ENCODE results near the gene ELMO1. TPM values are rescaled to one million over a fixed set of nuclear protein-coding genes. Genes with fewer than 3 reads are reported as not detected.

The ELMO1 gene
- total and polyA plus RNA-seq, 9 donors = 8.9 to 48.9 (median 28.0) TPM

GRCh38 chr7:37482505-37482904 is 33.8 kb upstream of the ELMO1 start:
- intact Hi-C loops (cut with DNase I) = no loop called here
- 48 to 65% (median 62%) methylated on average over 1 of the region's 1 CpG for WGBS, 3 donors

GRCh38 chr7:37481722-37482288 is 33.1 kb upstream of the ELMO1 start:
- Histone ChIP-seq H3K36me3 (no peaks in the 10 kb centered on the region), H3K9me3 (no peaks in the 10 kb centered on the region), H3K4me3 (no peak overlapping the region), H3K4me1 (ENCODE audit: insufficient read depth) (no peaks in the 10 kb centered on the region), H3K27ac (no peak overlapping the region), H3K27me3 (no peaks in the 10 kb centered on the region)
- 87 to 90% (median 89%) methylated on average over 5 of the region's 5 CpGs for WGBS, 3 donors
- intact Hi-C loops (cut with DNase I) = no loop called here
- no peak for TF ChIP-seq CTCF (IDR thresholded peaks at IDR 0.05)
- no peak for DNase-seq

More at GRCh38 chr7:37482505-37482904, 33.8 kb upstream of the ELMO1 start:
- H3K4me1 ChIP-seq (ENCODE audit: insufficient read depth) = no peaks in the 10 kb centered on the region
- DNase-seq = no peak
- H3K36me3 ChIP-seq = no peaks in the 10 kb centered on the region
- no peak overlapping the region for H3K4me3 ChIP-seq
- no peaks in the 10 kb centered on the region for H3K9me3 ChIP-seq
- H3K27ac ChIP-seq = no peak overlapping the region
- no peaks in the 10 kb centered on the region for H3K27me3 ChIP-seq
- no peak for TF ChIP-seq POLR2A (IDR thresholded peaks at IDR 0.05)
- no peak for TF ChIP-seq CTCF (IDR thresholded peaks at IDR 0.05)
- no peak for TF ChIP-seq EP300 (IDR thresholded peaks at IDR 0.05)

GRCh38 chr7:37481154-37481553 is 32.5 kb upstream of the ELMO1 start:
- intact Hi-C loops (cut with DNase I) = no loop called here
- H3K27ac ChIP-seq = no peak overlapping the region
- TF ChIP-seq POLR2A (IDR thresholded peaks at IDR 0.05) = no peak
- DNase-seq = no peak
- no peaks in the 10 kb centered on the region for H3K4me1 ChIP-seq (ENCODE audit: insufficient read depth)
- no peaks in the 10 kb centered on the region for H3K27me3 ChIP-seq
- no peaks in the 10 kb centered on the region for H3K9me3 ChIP-seq
- WGBS, 3 donors = 80 to 85% (median 83%) methylated on average over 5 of the region's 5 CpGs
- H3K4me3 ChIP-seq = no peak overlapping the region
- no peaks in the 10 kb centered on the region for H3K36me3 ChIP-seq

- DNase-seq = no peak
Observed at GRCh38 chr7:37480041-37481031, 31.7 kb upstream of the ELMO1 start.

More at GRCh38 chr7:37480041-37481031, 31.7 kb upstream of the ELMO1 start:
- 74 to 79% (median 77%) methylated on average over 11 of the region's 11 CpGs for WGBS, 3 donors
- Histone ChIP-seq H3K4me1 (ENCODE audit: insufficient read depth) (no peaks in the 10 kb centered on the region), H3K27me3 (no peaks in the 10 kb centered on the region), H3K27ac (no peak overlapping the region), H3K36me3 (no peaks in the 10 kb centered on the region), H3K9me3 (no peaks in the 10 kb centered on the region), H3K4me3 (no peak overlapping the region)
- no peak for TF ChIP-seq POLR2A (IDR thresholded peaks at IDR 0.05)
- TF ChIP-seq EP300 (IDR thresholded peaks at IDR 0.05) = no peak
- TF ChIP-seq CTCF (IDR thresholded peaks at IDR 0.05) = no peak
- intact Hi-C loops (cut with DNase I) = no loop called here

All from ovary (tissue), 9 donors.